Subcutaneous abdominal adipose tissue (tissue), 5 donors: ENCODE measurements around the gene ZNF354C.
A peak's percentile ranks its signal among the peaks of the same experiment; 100 is the strongest.
"Not testable (repeated sequence)": the region's sequence is repeated elsewhere in the genome, so short reads cannot be mapped to it uniquely, and the experiment has no call there.

Source experiments
- H3K27ac ChIP-seq: one replicate; pipeline ENCODE4 v1.7.0; 2013; ENCODE audit warnings: low read depth, mild to moderate bottlenecking, inconsistent platforms, low read length, moderate library complexity
- H3K27me3 ChIP-seq, 5 donors: one replicate each; pipeline ENCODE4 v1.7.0; 2013; ENCODE audit warnings: low read length in 5 of 5, inconsistent platforms in 1 of 5; ENCODE audit not compliant: control insufficient read depth in 5 of 5, insufficient read depth in 4 of 5
- H3K36me3 ChIP-seq, 5 donors: one replicate each; pipeline ENCODE4 v1.7.0; 2013; ENCODE audit warnings: low read length in 5 of 5; ENCODE audit not compliant: control insufficient read depth in 5 of 5, insufficient read depth in 5 of 5
- H3K4me1 ChIP-seq, 5 donors: one replicate each; pipeline ENCODE4 v1.7.0; 2013; ENCODE audit warnings: low read length in 5 of 5, mild to moderate bottlenecking in 3 of 5, moderate library complexity in 1 of 5; ENCODE audit not compliant: control insufficient read depth in 5 of 5, insufficient read depth in 5 of 5
- H3K4me3 ChIP-seq, 5 donors: one replicate each; pipeline ENCODE4 v1.7.0; 2013; ENCODE audit warnings: low read length in 5 of 5, low read depth in 1 of 5
- H3K9ac ChIP-seq, 5 donors: one replicate each; pipeline ENCODE4 v1.7.0; 2013; ENCODE audit warnings: low read length in 5 of 5, mild to moderate bottlenecking in 4 of 5, moderate library complexity in 3 of 5
- H3K9me3 ChIP-seq, 5 donors: one replicate each; pipeline ENCODE4 v1.7.0; 2013; ENCODE audit warnings: low read length in 5 of 5; ENCODE audit not compliant: control insufficient read depth in 5 of 5
- donor health status: healthy.
- donor health status: healthy.
- donor health status: healthy.
- donor health status: healthy.
- donor health status: healthy.

The ZNF354C gene

GRCh38 chr5:179061025-179061424, 852 bp downstream of the ZNF354C start:
- Histone ChIP-seq H3K4me1 (peaks cover 10 to 22% (median 19%) of the 10 kb centered on the region in 5 donors), H3K36me3 (peaks cover 4 to 25% (median 13%) of the 10 kb centered on the region in 5 donors), H3K9ac (peak overlapping the region; percentile 68 to 97 (median 89)), H3K4me3 (peak overlapping the region; percentile 84 to 89 (median 87)), H3K27ac (no peak overlapping the region), H3K27me3 (no peaks in the 10 kb centered on the region), H3K9me3 (peaks cover 0 to 8% (median under 1%) of the 10 kb centered on the region in 5 donors)

- peaks cover 15 to 42% (median 30%) of the 10 kb centered on the region in 5 donors for H3K9me3 ChIP-seq
These were observed 5.5 kb downstream of the ZNF354C start for GRCh38 chr5:179065703-179066102.

GRCh38 chr5:179079165-179079987, 19.2 kb downstream of the ZNF354C start:
- Histone ChIP-seq H3K4me3 (peak overlapping the region; percentile 4 to 69 (median 52)), H3K9me3 (peaks cover 86 to 96% (median 92%) of the 10 kb centered on the region in 5 donors), H3K27me3 (no peaks in the 10 kb centered on the region), H3K36me3 (peaks cover 41 to 50% (median 47%) of the 10 kb centered on the region in 5 donors), H3K9ac (no peak overlapping the region), H3K4me1 (no peaks in the 10 kb centered on the region), H3K27ac (no peak overlapping the region)

More at GRCh38 chr5:179065703-179066102, 5.5 kb downstream of the ZNF354C start:
- Histone ChIP-seq H3K27ac (no peak overlapping the region), H3K9ac (no peak overlapping the region), H3K4me3 (peak overlapping the region in 1 of 5 donors; percentile 5), H3K4me1 (peaks cover 8 to 12% (median 10%) of the 10 kb centered on the region in 5 donors), H3K27me3 (no peaks in the 10 kb centered on the region), H3K36me3 (peaks cover 19 to 50% (median 24%) of the 10 kb centered on the region in 5 donors)

GRCh38 chr5:179080724-179081123, 20.6 kb downstream of the ZNF354C start:
- H3K36me3 ChIP-seq = peaks cover 38 to 46% (median 42%) of the 10 kb centered on the region in 5 donors
- no peak overlapping the region for H3K27ac ChIP-seq
- H3K9ac ChIP-seq = no peak overlapping the region
- no peaks in the 10 kb centered on the region for H3K27me3 ChIP-seq
- no peaks in the 10 kb centered on the region for H3K4me1 ChIP-seq
- H3K4me3 ChIP-seq = peak overlapping the region in 4 of 5 donors; percentile 7 to 54 (median 28)
- H3K9me3 ChIP-seq = peaks cover 90 to 99% (median 95%) of the 10 kb centered on the region in 5 donors

- H3K4me3 ChIP-seq = peak overlapping the region in 3 of 5 donors; percentile 10 to 42 (median 28)
- no peak overlapping the region for H3K9ac ChIP-seq
- no peaks in the 10 kb centered on the region for H3K27me3 ChIP-seq
- H3K36me3 ChIP-seq = peaks cover 0 to 8% (median 0%) of the 10 kb centered on the region in 5 donors
- no peaks in the 10 kb centered on the region for H3K4me1 ChIP-seq
- no peak overlapping the region for H3K27ac ChIP-seq
- H3K9me3 ChIP-seq = peaks cover 71 to 97% (median 88%) of the 10 kb centered on the region in 5 donors
These were observed 29.3 kb downstream of the ZNF354C start for GRCh38 chr5:179089502-179089901.

GRCh38 chr5:179101282-179101681, 41.1 kb downstream of the ZNF354C start:
- not testable (repeated sequence) for H3K4me1 ChIP-seq, H3K9ac ChIP-seq, H3K27ac ChIP-seq, H3K27me3 ChIP-seq
- peaks cover 0 to 20% (median 5%) of the 10 kb centered on the region in 5 donors for H3K36me3 ChIP-seq
- peak overlapping the region in 2 of 5 donors; percentile 30 to 33 for H3K4me3 ChIP-seq
- H3K9me3 ChIP-seq = peaks cover 19 to 38% (median 35%) of the 10 kb centered on the region in 5 donors

- no peak overlapping the region for H3K27ac ChIP-seq
- peak overlapping the region in 1 of 5 donors; percentile 33 for H3K4me3 ChIP-seq
- H3K9ac ChIP-seq = no peak overlapping the region
- peaks cover 0 to 32% (median 18%) of the 10 kb centered on the region in 5 donors for H3K36me3 ChIP-seq
- H3K9me3 ChIP-seq = peaks cover 14 to 67% (median 56%) of the 10 kb centered on the region in 5 donors
- no peaks in the 10 kb centered on the region for H3K4me1 ChIP-seq
- no peaks in the 10 kb centered on the region for H3K27me3 ChIP-seq
These were observed 50.4 kb downstream of the ZNF354C start for GRCh38 chr5:179110528-179110927.

GRCh38 chr5:179111267-179112207, 51.4 kb downstream of the ZNF354C start:
- peak overlapping the region in 2 of 5 donors; percentile 9 to 16 for H3K4me3 ChIP-seq
- no peak overlapping the region for H3K27ac ChIP-seq
- no peaks in the 10 kb centered on the region for H3K27me3 ChIP-seq
- H3K9me3 ChIP-seq = peaks cover 15 to 75% (median 56%) of the 10 kb centered on the region in 5 donors
- no peak overlapping the region for H3K9ac ChIP-seq
- no peaks in the 10 kb centered on the region for H3K4me1 ChIP-seq
- H3K36me3 ChIP-seq = peaks cover 0 to 33% (median 19%) of the 10 kb centered on the region in 5 donors

- Histone ChIP-seq H3K4me1 (no peaks in the 10 kb centered on the region), H3K27me3 (no peaks in the 10 kb centered on the region), H3K36me3 (peaks cover 0 to 33% (median 19%) of the 10 kb centered on the region in 5 donors), H3K9ac (no peak overlapping the region), H3K9me3 (peaks cover 15 to 76% (median 52%) of the 10 kb centered on the region in 5 donors), H3K4me3 (peak overlapping the region in 1 of 5 donors; percentile 1), H3K27ac (no peak overlapping the region)
These were observed 52.4 kb downstream of the ZNF354C start for GRCh38 chr5:179112469-179113142.
